Measurements from ENCODE around the gene ELOA. TPM values are rescaled to one million over a fixed set of nuclear protein-coding genes. Genes with fewer than 3 reads are reported as not detected.

Gene ELOA
- total RNA-seq, 1 experiment from 2014 or later, result 31.3 TPM

GRCh38 chr1:23752909-23753308 lies 9.6 kb downstream of the ELOA start:
- H3K36me3 Mint-ChIP-seq (ENCODE audit: insufficient read depth, unreplicated experiment), result peaks cover 74% of the 10 kb centered on the region
- ChIA-PET CTCF (no interaction called here), POLR2A (no interaction called here)
- H3K27ac Mint-ChIP-seq (ENCODE audit: unreplicated experiment), result no peak overlapping the region
- Histone ChIP-seq H3K4me3 (ENCODE audit: low read depth, low read length) (no peak overlapping the region), H3K4me1 (no peaks in the 10 kb centered on the region), H3K9me3 (no peaks in the 10 kb centered on the region), H3K36me3 (ENCODE audit: control insufficient read depth, insufficient read depth, low read length) (peaks cover 1% of the 10 kb centered on the region), H3K27me3 (replicated peaks; ENCODE audit: control insufficient read depth, insufficient read depth, low read length) (no peaks in the 10 kb centered on the region)
- no peak for DNase-seq
- no peaks in the 10 kb centered on the region for H3K4me1 Mint-ChIP-seq (ENCODE audit: low read depth, unreplicated experiment)
- TF ChIP-seq, protein P1, sequence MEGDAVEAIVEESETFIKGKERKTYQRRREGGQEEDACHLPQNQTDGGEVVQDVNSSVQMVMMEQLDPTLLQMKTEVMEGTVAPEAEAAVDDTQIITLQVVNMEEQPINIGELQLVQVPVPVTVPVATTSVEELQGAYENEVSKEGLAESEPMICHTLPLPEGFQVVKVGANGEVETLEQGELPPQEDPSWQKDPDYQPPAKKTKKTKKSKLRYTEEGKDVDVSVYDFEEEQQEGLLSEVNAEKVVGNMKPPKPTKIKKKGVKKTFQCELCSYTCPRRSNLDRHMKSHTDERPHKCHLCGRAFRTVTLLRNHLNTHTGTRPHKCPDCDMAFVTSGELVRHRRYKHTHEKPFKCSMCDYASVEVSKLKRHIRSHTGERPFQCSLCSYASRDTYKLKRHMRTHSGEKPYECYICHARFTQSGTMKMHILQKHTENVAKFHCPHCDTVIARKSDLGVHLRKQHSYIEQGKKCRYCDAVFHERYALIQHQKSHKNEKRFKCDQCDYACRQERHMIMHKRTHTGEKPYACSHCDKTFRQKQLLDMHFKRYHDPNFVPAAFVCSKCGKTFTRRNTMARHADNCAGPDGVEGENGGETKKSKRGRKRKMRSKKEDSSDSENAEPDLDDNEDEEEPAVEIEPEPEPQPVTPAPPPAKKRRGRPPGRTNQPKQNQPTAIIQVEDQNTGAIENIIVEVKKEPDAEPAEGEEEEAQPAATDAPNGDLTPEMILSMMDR (IDR thresholded peaks at IDR 0.05; ENCODE audit: insufficient read depth in 1 of 2, low read depth in 1 of 2, low read length in 1 of 2, severe bottlenecking in 1 of 2, unreplicated experiment in 1 of 2), result no peak
- intact Hi-C loops (cut with micrococcal nuclease; ENCODE audit: unreplicated experiment), result no loop called here
- no peaks in the 10 kb centered on the region for H3K9me3 Mint-ChIP-seq (ENCODE audit: unreplicated experiment)
- H3K27me3 Mint-ChIP-seq (ENCODE audit: insufficient read depth, unreplicated experiment), result no peaks in the 10 kb centered on the region
- no TSS peak for BruUV-seq (replicated peaks)
- no peak overlapping the region for H3K4me3 Mint-ChIP-seq (ENCODE audit: unreplicated experiment)

DNA sequence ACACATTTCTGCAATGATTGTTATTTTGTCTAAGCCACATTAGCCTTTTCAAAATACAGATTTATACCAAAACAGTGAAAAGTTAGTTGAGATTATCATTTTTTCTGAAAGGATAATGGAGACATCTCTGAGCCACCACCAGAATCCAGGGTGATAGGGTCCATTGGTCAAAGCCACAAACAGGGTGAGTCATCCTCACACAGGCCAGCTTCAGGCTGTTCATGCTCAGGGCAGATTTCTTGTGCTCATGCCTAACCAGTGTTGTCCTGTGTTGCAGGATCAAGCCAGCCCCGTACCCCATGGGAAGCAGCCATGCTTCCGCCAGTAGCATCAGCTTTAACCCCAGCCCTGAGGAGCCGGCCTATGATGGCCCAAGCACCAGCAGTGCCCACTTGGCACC lies 13.4 kb downstream of the ELOA start:
- Mint-ChIP-seq H3K4me3 (ENCODE audit: unreplicated experiment) (no peak overlapping the region), H3K9me3 (ENCODE audit: unreplicated experiment) (no peaks in the 10 kb centered on the region), H3K27me3 (ENCODE audit: insufficient read depth, unreplicated experiment) (no peaks in the 10 kb centered on the region), H3K4me1 (ENCODE audit: low read depth, unreplicated experiment) (no peaks in the 10 kb centered on the region), H3K36me3 (ENCODE audit: insufficient read depth, unreplicated experiment) (peaks cover 86% of the 10 kb centered on the region), H3K27ac (ENCODE audit: unreplicated experiment) (no peak overlapping the region)
- ChIA-PET POLR2A (interaction anchor here (0.5 kb wide), 2 partner anchors 22 to 60 kb away, joined by 3 to 5 read pairs; partner anchors contain the start of gene PITHD1), CTCF (interaction anchor here (0.5 to 0.6 kb wide), 2 partner anchors 77 to 96 kb away, joined by 3 to 5 read pairs; no protein-coding TSS in a partner anchor)
- H3K4me3 ChIP-seq (ENCODE audit: low read depth, low read length), result no peak overlapping the region
- TF ChIP-seq, protein P1 (IDR thresholded peaks at IDR 0.05; ENCODE audit: insufficient read depth in 1 of 2, low read depth in 1 of 2, low read length in 1 of 2, severe bottlenecking in 1 of 2, unreplicated experiment in 1 of 2), result no peak
- no peaks in the 10 kb centered on the region for H3K27me3 ChIP-seq (replicated peaks; ENCODE audit: control insufficient read depth, insufficient read depth, low read length)
- intact Hi-C loops (cut with micrococcal nuclease; ENCODE audit: unreplicated experiment), result no loop called here
- H3K9me3 ChIP-seq, result no peaks in the 10 kb centered on the region
- peaks cover 1% of the 10 kb centered on the region for H3K36me3 ChIP-seq (ENCODE audit: control insufficient read depth, insufficient read depth, low read length)
- DNase-seq, result no peak
- BruUV-seq (replicated peaks), result no TSS peak
- no peaks in the 10 kb centered on the region for H3K4me1 ChIP-seq

- POLR2A ChIA-PET, result no interaction called here
These were observed 14.5 kb downstream of the ELOA start for GRCh38 chr1:23757812-23758211.

More at GRCh38 chr1:23757812-23758211, 14.5 kb downstream of the ELOA start:
- DNase-seq, result no peak
- Histone ChIP-seq H3K27me3 (replicated peaks; ENCODE audit: control insufficient read depth, insufficient read depth, low read length) (no peaks in the 10 kb centered on the region), H3K4me3 (ENCODE audit: low read depth, low read length) (no peak overlapping the region), H3K9me3 (no peaks in the 10 kb centered on the region), H3K4me1 (no peaks in the 10 kb centered on the region), H3K36me3 (ENCODE audit: control insufficient read depth, insufficient read depth, low read length) (peaks cover 1% of the 10 kb centered on the region; the same call in 1 of the 2 replicates)
- Mint-ChIP-seq H3K9me3 (ENCODE audit: unreplicated experiment) (no peaks in the 10 kb centered on the region), H3K27ac (ENCODE audit: unreplicated experiment) (no peak overlapping the region), H3K36me3 (ENCODE audit: insufficient read depth, unreplicated experiment) (peaks cover 85% of the 10 kb centered on the region), H3K4me1 (ENCODE audit: low read depth, unreplicated experiment) (no peaks in the 10 kb centered on the region), H3K4me3 (ENCODE audit: unreplicated experiment) (no peak overlapping the region), H3K27me3 (ENCODE audit: insufficient read depth, unreplicated experiment) (no peaks in the 10 kb centered on the region)
- CTCF ChIA-PET, result no interaction called here
- intact Hi-C loops (cut with micrococcal nuclease; ENCODE audit: unreplicated experiment), result no loop called here
- TF ChIP-seq, protein P1 (IDR thresholded peaks at IDR 0.05; ENCODE audit: insufficient read depth in 1 of 2, low read depth in 1 of 2, low read length in 1 of 2, severe bottlenecking in 1 of 2, unreplicated experiment in 1 of 2), result no peak
- no TSS peak for BruUV-seq (replicated peaks)

Data from Caco-2 (cell line).